ENCODE measurements around the gene NPM1.
"Not testable (repeated sequence)": the region's sequence is repeated elsewhere in the genome, so short reads cannot be mapped to it uniquely, and the experiment has no call there.

NPM1 gene

DNA sequence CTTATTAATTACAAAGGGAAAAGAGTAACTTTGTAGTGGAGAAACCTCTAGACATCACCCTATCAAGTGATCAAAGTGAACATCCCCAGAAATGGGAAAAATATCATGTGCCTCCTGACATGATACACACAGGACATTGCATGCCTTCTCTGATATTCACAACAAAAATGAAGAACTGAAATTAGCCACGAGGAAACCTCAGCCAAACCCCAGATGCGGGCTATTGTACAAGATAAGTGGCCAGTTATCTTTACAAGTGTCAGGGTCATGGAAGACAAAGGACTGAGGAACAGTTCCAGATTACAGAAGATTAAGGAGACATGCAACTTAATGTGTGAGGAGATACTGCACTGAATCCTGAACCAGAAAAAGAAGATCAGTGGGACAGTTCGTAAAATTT, 23.8 kb upstream of the NPM1 start:
- Histone ChIP-seq H2AFZ (ENCODE audit: low read length, unreplicated experiment) (peak overlapping the region; percentile 0), H3K79me2 (ENCODE audit: control insufficient read depth, insufficient read depth, low read length, unreplicated experiment) (no peaks in the 10 kb centered on the region)

DNA sequence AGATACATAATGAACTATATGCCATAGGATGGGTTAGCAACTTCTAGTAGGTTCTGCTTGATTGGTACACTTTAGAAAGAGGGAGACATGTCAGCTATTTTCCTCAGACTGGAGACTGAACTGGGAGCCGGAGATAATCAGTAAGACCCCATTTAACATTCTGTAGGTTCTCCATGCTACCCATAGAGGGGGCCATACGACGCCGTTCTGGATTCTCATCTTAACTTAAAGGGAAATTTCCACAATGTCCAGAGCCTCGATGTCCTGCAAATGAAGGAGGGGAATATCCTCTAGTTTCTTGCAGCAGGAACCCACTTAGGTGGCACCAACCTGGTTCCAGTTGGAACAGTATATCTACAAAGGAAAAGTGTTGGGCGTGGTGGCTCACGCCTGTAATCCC, 22.3 kb upstream of the NPM1 start:
- Histone ChIP-seq H3K27me3 (ENCODE audit: insufficient read depth, low read length) (peaks cover 3% of the 10 kb centered on the region; the same call in 1 of the 2 replicates), H2AFZ (ENCODE audit: low read length, unreplicated experiment) (no peak overlapping the region), H3K4me3 (ENCODE audit: low read depth, low read length) (no peak overlapping the region)

More for the DNA sequence above, 23.8 kb upstream of the NPM1 start:
- Histone ChIP-seq H3K27ac (ENCODE audit: low read depth, low read length) (no peak overlapping the region), H3K36me3 (ENCODE audit: insufficient read depth, low read length) (no peaks in the 10 kb centered on the region), H3K4me3 (ENCODE audit: low read depth, low read length) (no peak overlapping the region), H3K4me1 (ENCODE audit: control insufficient read depth, insufficient read depth, low read length, unreplicated experiment) (no peaks in the 10 kb centered on the region), H3K27me3 (ENCODE audit: insufficient read depth, low read length) (peaks cover 3% of the 10 kb centered on the region; the same call in 1 of the 2 replicates)

DNA sequence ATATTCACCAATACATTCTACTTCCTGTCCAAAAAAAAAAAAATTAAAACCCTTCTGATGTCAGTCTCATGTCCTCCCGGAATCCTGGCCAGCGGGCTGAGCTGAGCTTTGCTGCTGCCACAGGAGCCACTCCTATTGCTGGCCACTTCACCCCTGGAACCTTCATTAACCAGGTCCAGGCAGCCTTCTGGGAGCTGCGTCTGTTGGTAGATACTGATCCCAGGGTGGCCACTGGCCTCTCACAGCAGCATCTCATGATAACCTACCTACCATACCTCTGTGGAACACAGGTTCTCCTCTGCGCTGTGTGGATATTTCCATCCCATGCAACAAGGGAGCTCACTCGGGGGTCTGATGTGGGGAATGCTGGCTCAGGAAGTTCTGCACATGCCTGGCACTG, 21.0 kb upstream of the NPM1 start:
- no peak overlapping the region for H2AFZ ChIP-seq (ENCODE audit: low read length, unreplicated experiment)
- H3K4me1 ChIP-seq (ENCODE audit: control insufficient read depth, insufficient read depth, low read length, unreplicated experiment): no peaks in the 10 kb centered on the region
- H3K27ac ChIP-seq (ENCODE audit: low read depth, low read length): no peak overlapping the region
- H3K27me3 ChIP-seq (ENCODE audit: insufficient read depth, low read length): peaks cover 3% of the 10 kb centered on the region; the same call in 1 of the 2 replicates
- no peaks in the 10 kb centered on the region for H3K36me3 ChIP-seq (ENCODE audit: insufficient read depth, low read length)
- H3K79me2 ChIP-seq (ENCODE audit: control insufficient read depth, insufficient read depth, low read length, unreplicated experiment): no peaks in the 10 kb centered on the region
- H3K4me3 ChIP-seq (ENCODE audit: low read depth, low read length): no peak overlapping the region

More for the DNA sequence above, 22.3 kb upstream of the NPM1 start:
- Histone ChIP-seq H3K36me3 (ENCODE audit: insufficient read depth, low read length) (no peaks in the 10 kb centered on the region), H3K79me2 (ENCODE audit: control insufficient read depth, insufficient read depth, low read length, unreplicated experiment) (no peaks in the 10 kb centered on the region), H3K4me1 (ENCODE audit: control insufficient read depth, insufficient read depth, low read length, unreplicated experiment) (no peaks in the 10 kb centered on the region), H3K27ac (ENCODE audit: low read depth, low read length) (no peak overlapping the region)

DNA sequence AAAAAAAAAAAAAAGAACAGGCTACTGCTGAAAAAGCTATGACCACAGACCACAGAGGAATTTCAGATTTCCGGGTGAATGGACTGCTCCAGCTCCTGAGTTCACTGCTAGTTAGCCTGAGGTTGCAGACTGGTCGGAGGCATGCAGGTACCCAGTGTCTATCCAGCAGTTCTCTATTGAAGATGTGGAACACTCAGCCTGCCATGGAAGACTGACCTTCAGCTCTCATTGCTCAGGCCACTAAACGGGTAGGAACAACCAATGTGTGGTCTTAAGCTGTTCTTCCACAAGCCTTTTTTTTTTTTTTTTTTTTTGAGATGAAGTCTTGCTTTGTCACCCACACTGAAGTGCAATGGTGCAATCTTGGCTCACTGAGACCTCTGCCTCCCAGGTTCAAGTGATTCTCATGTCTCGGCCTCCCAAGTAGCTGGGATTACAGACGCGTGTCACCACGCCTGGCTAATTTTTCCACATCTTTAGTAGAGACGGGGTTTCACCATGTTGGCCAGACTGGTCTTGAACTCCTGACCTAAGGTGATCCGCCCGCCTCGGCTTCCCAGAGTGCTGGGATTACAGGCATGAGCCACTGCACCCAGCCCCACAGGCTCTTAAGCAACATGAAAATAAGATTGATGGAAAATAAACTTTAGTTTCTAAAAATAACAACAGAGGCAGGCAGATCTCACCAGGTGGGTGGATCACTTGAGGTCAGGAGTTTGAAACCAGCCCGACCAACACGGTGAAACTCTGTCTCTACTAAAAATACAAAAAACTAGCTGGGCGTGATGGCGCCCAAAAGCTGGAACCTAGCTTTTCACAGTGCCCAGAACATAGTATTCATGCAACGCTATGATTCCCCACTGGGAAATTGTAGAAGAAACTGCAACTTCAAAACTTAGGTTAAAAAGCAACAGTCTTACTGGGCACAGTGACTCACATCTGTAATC, 20.0 kb upstream of the NPM1 start:
- H3K36me3 ChIP-seq (ENCODE audit: insufficient read depth, low read length): no peaks in the 10 kb centered on the region
- H3K79me2 ChIP-seq (ENCODE audit: control insufficient read depth, insufficient read depth, low read length, unreplicated experiment): no peaks in the 10 kb centered on the region
- peaks cover 3% of the 10 kb centered on the region; the same call in 1 of the 2 replicates for H3K27me3 ChIP-seq (ENCODE audit: insufficient read depth, low read length)
- H2AFZ ChIP-seq (ENCODE audit: low read length, unreplicated experiment): no peak overlapping the region
- no peaks in the 10 kb centered on the region for H3K4me1 ChIP-seq (ENCODE audit: control insufficient read depth, insufficient read depth, low read length, unreplicated experiment)
- no peak overlapping the region for H3K4me3 ChIP-seq (ENCODE audit: low read depth, low read length)
- no peak overlapping the region for H3K27ac ChIP-seq (ENCODE audit: low read depth, low read length)

DNA sequence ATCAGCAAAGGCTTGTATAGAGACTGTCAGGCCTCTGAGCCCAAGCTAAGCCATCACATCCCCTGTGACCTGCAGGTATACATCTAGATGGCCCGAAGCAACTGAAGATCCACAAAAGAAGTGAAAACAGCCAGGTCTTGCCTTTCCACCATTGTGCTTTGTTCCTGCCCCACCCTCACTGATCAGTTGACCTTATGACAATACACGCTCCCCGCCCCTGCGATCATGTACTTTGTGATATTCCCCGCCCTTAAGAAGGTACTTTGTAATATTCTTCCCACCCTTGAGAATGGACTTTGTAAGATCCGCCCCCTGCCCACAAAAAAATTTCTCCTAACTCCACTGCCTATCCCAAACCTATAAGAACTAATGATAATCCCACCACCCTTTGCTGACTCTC, 18.6 kb upstream of the NPM1 start:
- Histone ChIP-seq H3K27ac (ENCODE audit: low read depth, low read length) (no peak overlapping the region), H3K27me3 (ENCODE audit: insufficient read depth, low read length) (no peaks in the 10 kb centered on the region), H2AFZ (ENCODE audit: low read length, unreplicated experiment) (no peak overlapping the region), H3K4me3 (ENCODE audit: low read depth, low read length) (no peak overlapping the region), H3K4me1 (ENCODE audit: control insufficient read depth, insufficient read depth, low read length, unreplicated experiment) (no peaks in the 10 kb centered on the region), H3K79me2 (ENCODE audit: control insufficient read depth, insufficient read depth, low read length, unreplicated experiment) (no peaks in the 10 kb centered on the region), H3K36me3 (ENCODE audit: insufficient read depth, low read length) (no peaks in the 10 kb centered on the region)

DNA sequence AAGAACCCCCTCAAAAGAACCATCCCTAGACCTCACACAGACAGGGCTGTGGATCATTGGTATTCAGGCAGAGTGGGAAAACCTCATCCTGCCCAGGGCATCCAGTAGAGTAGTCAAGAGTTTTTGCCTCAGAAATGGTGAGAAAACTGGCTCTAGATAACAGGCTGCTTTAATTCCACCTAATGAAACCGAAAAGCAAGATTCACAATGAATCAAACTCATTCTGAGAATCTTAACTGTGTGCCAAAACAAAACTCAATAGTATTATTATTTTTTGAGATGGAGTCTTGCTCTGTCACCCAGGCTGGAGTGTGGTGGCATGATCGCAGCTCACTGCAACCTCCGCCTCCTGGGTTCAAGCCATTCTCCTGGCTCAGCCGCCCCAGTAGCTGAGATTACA, 17.8 kb upstream of the NPM1 start:
- H3K27me3 ChIP-seq (ENCODE audit: insufficient read depth, low read length): no peaks in the 10 kb centered on the region
- no peak overlapping the region for H2AFZ ChIP-seq (ENCODE audit: low read length, unreplicated experiment)
- H3K4me1 ChIP-seq (ENCODE audit: control insufficient read depth, insufficient read depth, low read length, unreplicated experiment): no peaks in the 10 kb centered on the region
- H3K36me3 ChIP-seq (ENCODE audit: insufficient read depth, low read length): no peaks in the 10 kb centered on the region
- H3K79me2 ChIP-seq (ENCODE audit: control insufficient read depth, insufficient read depth, low read length, unreplicated experiment): no peaks in the 10 kb centered on the region
- no peak overlapping the region for H3K4me3 ChIP-seq (ENCODE audit: low read depth, low read length)
- H3K27ac ChIP-seq (ENCODE audit: low read depth, low read length): no peak overlapping the region

DNA sequence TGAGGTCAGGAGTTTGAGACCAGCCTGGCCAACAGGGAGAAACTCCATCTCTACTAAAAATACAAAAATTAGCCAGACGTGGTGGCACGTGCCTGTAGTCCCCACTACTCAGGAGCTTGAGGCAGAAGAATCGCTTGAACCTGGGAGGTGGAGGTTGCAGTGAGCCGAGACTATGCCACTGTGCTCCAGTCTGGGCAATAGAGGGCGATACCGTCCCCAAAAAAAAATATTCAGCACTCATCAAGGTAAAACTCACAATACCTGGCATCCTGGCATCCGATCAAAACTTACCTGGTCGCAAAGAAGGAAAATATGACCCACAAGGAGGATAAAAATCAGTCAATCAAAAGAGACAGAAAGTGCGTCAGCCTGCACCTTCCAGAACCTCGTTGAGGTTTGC, 16.8 kb upstream of the NPM1 start:
- H3K79me2 ChIP-seq (ENCODE audit: control insufficient read depth, insufficient read depth, low read length, unreplicated experiment); H3K27me3 ChIP-seq (ENCODE audit: insufficient read depth, low read length); H3K36me3 ChIP-seq (ENCODE audit: insufficient read depth, low read length); H3K4me1 ChIP-seq (ENCODE audit: control insufficient read depth, insufficient read depth, low read length, unreplicated experiment); H3K27ac ChIP-seq (ENCODE audit: low read depth, low read length); H3K4me3 ChIP-seq (ENCODE audit: low read depth, low read length); H2AFZ ChIP-seq (ENCODE audit: low read length, unreplicated experiment): not testable (repeated sequence)

DNA sequence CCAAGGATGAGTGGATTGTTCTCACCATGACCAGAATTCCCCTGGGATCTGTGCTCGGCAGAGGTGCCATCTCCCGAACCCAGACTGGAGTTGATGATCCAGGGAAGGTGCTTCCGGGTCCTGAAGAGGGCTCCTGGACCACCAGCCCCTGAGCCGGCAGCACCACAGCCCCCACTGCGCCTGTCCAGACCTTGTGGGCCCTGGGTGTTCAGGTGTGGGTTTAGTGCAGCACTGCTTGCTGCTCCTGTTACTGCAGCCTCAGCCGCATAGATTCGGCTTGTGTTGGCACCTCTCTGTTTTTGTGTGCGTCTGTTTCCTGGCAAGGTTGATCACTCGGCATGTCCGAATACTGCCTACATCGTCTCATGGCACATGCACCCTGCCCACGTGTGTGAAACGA, 16.3 kb upstream of the NPM1 start:
- Histone ChIP-seq H3K4me1 (ENCODE audit: control insufficient read depth, insufficient read depth, low read length, unreplicated experiment) (no peaks in the 10 kb centered on the region), H3K4me3 (ENCODE audit: low read depth, low read length) (no peak overlapping the region), H3K79me2 (ENCODE audit: control insufficient read depth, insufficient read depth, low read length, unreplicated experiment) (no peaks in the 10 kb centered on the region), H3K27me3 (ENCODE audit: insufficient read depth, low read length) (no peaks in the 10 kb centered on the region), H2AFZ (ENCODE audit: low read length, unreplicated experiment) (no peak overlapping the region), H3K36me3 (ENCODE audit: insufficient read depth, low read length) (no peaks in the 10 kb centered on the region), H3K27ac (ENCODE audit: low read depth, low read length) (no peak overlapping the region)

DNA sequence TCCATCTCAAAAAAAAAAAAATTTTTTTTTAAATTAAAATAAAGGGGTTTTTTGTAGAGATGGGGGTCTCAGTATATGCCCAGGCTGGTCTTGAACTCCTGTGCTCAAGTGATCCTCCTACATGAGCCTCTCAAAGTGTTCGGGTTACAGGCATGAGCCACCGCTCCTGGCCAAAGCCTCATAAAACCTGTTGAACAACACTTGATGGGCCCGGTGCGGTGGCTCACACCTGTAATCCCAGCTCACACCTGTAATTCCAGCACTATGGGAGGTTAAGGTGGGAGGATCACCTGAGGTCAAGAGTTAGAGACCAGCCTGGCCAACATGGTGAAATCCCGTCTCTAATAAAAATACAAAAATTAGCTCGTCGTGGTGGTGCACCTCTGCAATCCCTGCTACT, 7.7 kb upstream of the NPM1 start:
- H3K4me3 ChIP-seq (ENCODE audit: low read depth, low read length): no peak overlapping the region
- no peaks in the 10 kb centered on the region for H3K4me1 ChIP-seq (ENCODE audit: control insufficient read depth, insufficient read depth, low read length, unreplicated experiment)
- H3K27me3 ChIP-seq (ENCODE audit: insufficient read depth, low read length): no peaks in the 10 kb centered on the region
- H3K27ac ChIP-seq (ENCODE audit: low read depth, low read length): no peak overlapping the region
- no peak overlapping the region for H2AFZ ChIP-seq (ENCODE audit: low read length, unreplicated experiment)
- H3K79me2 ChIP-seq (ENCODE audit: control insufficient read depth, insufficient read depth, low read length, unreplicated experiment): no peaks in the 10 kb centered on the region
- no peaks in the 10 kb centered on the region for H3K36me3 ChIP-seq (ENCODE audit: insufficient read depth, low read length)

DNA sequence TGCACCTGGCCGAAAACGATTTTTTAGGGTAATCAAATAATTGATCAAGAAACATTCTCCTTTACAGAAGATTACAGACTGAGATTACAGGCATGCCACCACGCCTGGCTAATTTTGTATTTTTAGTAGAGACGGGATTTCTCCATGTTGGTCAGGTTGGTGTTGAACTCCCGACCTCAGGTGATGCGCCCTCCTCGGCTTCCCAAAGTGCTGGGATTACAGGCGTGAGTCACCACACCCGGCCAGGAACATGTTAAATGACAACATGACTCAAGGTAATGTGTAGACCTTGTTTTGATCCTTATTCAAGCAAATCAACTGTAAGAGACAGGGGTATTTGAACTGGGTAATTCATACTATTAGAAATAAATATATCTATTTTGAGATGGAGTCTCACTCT, 3.2 kb upstream of the NPM1 start:
- H3K36me3 ChIP-seq (ENCODE audit: insufficient read depth, low read length); H3K27me3 ChIP-seq (ENCODE audit: insufficient read depth, low read length); H3K4me1 ChIP-seq (ENCODE audit: control insufficient read depth, insufficient read depth, low read length, unreplicated experiment); H2AFZ ChIP-seq (ENCODE audit: low read length, unreplicated experiment); H3K4me3 ChIP-seq (ENCODE audit: low read depth, low read length); H3K27ac ChIP-seq (ENCODE audit: low read depth, low read length): not testable (repeated sequence)
- peaks cover 18% of the 10 kb centered on the region for H3K79me2 ChIP-seq (ENCODE audit: control insufficient read depth, insufficient read depth, low read length, unreplicated experiment)

DNA sequence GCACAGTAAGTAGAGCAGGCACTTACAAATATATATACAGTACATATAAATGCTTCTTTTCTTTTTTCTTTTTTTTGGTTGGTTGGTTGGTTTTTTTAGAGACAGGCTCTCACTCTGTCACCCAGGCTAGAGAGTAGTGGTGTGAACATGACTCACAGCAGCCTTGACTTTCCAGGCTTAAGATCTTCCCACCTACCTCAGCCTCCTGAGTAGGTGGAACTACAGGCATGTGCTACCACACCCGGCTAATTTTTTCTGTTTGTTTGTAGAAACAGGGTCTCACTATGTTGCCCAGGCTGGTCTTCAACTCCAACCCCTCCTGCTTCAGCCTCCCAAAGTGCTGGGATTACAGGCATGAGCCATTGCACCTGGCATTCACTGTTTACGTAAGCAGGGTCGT, 2.6 kb upstream of the NPM1 start:
- not testable (repeated sequence) for H2AFZ ChIP-seq (ENCODE audit: low read length, unreplicated experiment); H3K27me3 ChIP-seq (ENCODE audit: insufficient read depth, low read length); H3K4me1 ChIP-seq (ENCODE audit: control insufficient read depth, insufficient read depth, low read length, unreplicated experiment); H3K27ac ChIP-seq (ENCODE audit: low read depth, low read length); H3K4me3 ChIP-seq (ENCODE audit: low read depth, low read length)
- peaks cover 14% of the 10 kb centered on the region for H3K36me3 ChIP-seq (ENCODE audit: insufficient read depth, low read length)
- peaks cover 24% of the 10 kb centered on the region for H3K79me2 ChIP-seq (ENCODE audit: control insufficient read depth, insufficient read depth, low read length, unreplicated experiment)
